NCI-H345 (cell line): ENCODE data around the gene RNF182.
"Not testable (repeated sequence)": the region's sequence is repeated elsewhere in the genome, so short reads cannot be mapped to it uniquely, and the experiment has no call there.

Source experiments
- DNase-seq: peaks from one replicate; lab custom pipeline; 2025; lab: John Stamatoyannopoulos, UW

The RNF182 gene

DNA sequence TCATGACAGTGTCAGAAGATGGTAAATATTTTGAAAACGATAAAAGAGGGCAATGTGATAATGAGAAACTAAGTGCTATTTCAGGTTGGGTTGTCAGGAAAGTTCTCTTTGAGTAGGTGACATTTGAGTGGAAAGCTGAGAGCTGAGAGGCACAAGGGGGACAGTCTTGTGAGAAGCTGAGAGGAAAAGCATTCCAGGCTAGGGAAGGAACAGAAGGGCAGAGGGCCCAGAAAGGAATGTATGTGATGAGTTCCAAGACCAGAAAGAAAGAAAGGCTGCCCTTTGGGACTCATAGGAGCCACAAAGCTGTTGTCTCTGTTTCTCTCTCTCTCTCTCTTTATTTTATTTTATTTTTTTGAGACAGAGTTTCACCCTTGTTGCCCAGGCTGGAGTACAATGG, 7.6 kb upstream of the RNF182 start:
- DNase-seq: no peak

DNA sequence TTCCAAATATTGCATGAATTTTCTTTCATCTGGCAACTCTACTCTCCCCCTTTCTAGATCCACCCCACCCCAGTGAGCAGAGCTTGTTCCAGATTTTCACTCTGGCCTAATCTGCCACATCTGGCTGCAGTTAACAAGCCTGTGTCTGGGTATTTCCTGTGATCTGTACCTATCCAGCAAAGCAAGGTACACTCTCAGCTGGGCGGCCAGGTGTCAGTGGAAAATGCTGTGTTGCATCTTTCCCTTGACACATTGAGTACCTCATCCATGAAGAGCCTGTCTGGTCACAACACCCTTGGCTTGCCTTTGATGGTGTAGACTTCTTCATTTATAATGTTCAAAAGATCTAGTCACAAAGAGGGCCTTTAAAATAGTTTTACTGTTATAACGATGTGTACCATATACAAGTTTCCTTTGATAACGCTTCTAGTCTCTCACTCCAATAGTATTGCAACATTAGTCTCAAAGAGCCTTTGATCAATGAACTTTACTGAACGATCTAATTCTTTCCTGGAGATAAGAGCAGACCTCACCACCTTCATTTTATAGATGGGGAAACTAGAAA, 6.0 kb upstream of the RNF182 start:
- DNase-seq: no peak

DNA sequence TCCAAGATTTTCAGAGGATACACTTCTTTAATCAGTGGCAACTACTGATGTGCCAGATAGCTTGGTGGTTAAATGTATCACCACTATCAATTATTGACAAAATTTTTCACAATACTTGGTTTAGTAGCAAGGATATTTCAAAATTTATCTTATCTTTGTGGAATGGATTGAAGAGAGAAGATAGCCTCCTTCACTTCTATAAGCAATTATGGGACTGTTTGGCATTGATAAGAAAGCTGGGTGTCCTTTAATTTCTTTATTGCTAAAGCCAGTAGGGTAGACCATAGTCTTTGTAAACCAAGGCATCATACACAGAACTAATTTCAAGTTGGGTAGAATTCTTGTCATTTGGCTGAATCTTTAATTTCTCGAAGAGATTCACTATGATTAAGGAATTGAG, 4.9 kb upstream of the RNF182 start:
- DNase-seq: no peak

DNA sequence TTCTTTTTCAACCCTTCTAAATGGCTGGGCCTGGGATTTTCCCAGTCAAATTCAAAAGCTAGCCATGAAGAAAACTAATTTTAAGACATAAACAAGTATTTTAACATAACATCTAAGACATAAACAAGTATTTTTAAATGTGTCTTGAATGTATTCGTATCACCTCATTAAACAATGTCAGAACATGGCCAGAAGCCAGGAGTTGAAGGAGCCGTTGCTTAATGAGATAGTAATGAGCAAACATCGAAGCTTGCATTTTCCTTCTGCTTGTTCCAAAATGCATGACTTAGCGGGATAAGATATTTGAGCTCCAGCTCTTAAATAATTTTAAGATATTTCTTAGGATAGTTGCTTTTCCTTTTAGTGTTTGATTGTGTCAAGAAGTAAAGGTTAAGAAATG, 4.2 kb upstream of the RNF182 start:
- no peak for DNase-seq

DNA sequence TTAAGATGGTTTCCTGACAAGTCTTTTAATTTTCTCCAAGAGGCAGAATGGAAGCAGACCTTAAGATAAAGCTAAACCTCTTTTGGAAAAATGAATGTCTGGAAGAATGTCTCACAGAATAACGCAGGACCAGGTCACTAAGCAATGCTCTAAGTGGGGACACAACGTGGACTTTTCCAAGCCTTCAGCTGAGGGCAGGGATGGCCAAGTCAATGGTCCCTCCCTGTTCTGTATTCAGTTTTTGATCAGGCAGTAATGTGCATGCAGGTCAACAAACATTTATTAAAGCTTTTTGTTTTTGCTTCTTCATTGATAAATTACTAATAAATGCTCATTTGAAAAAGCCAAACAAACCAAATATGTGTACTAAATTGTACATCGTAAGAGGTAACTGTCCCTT, 2.0 kb upstream of the RNF182 start:
- DNase-seq: no peak

DNA sequence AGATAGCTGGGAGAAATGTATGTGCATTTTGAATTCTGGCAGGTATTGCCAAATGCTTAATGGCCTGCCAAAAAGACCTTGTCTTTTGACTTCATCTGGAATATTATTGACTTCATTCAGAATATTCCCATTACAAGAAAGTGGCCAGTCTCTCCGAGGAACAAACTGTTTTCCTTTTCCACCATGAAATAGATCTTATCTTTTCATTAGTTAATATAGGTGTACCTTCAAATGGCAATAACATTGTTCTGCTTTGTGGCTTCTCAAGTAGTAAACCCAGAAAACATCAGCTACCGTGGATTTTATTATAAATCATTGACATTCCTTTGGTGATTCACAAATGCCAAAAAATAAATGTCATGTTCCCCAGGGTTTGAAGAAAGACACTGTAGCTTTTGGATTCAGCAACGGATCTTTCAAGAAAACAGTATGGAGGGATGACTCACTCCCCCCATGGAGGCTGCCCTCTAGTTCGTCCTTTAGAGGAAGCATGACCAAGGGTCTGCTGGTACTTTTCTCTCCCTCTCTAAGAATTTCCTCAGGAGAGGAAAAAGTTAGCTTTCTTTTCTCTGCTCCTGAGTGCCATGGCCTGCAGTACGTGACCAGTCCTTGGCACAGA, 1.1 kb upstream of the RNF182 start:
- no peak for DNase-seq

DNA sequence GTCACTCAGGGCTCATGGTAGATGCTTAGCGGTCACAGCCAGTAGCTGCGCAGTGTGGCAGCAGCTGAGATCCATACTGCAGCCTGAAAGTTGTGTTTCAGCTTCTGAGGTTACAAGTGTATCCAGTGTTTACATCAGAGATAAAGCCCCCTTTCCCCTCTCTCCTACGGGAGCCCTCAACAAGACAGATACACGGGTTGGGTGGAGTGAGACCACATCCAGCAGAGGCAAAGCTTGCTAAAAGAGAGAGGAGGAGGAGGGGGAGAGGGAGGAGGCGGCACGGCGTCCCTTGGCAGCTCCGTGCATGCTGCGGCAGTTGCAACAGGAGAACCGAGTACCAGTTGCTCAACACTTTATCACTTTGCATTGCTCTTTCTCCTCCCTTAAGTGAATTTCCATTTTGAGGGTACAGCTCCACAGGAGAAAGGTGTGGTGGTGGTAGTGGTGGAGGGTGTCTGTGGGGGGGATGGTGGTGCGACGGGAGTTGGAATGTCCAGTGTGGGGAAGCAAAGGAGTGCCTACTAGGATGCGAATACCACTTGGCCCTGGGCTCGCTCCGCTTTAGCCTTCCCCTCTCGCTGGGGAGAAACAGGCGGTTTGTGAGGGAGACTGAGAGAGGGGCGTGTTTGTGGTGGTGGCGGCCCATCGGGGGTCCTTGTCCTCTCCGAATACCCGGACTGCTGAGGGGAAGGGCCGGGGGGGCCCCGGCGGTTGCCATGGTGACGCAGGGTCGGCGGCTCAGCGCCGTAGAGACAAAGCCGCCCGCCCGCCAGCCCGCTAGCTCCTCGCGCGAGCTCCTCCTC, 405 bp upstream of the RNF182 start:
- DNase-seq: peak; percentile 51

DNA sequence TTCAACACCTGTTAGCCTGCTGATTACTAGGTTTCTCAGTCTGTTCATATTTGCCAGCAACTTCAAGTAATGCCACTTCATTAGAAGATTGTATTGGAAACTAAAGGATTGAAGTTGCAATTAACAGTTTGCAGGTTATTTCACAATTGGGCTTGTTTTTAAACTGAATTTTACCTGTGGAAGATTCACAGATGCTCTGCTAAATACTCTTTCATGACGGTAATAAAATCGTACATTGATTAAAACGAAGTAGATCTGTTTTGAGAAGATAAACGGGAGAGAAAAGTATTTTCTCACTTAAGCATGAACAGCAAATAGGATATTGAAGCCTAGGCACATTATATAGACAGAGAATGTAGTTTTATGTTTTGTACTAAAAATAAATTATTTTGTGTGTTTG, 1.6 kb downstream of the RNF182 start:
- no peak for DNase-seq

DNA sequence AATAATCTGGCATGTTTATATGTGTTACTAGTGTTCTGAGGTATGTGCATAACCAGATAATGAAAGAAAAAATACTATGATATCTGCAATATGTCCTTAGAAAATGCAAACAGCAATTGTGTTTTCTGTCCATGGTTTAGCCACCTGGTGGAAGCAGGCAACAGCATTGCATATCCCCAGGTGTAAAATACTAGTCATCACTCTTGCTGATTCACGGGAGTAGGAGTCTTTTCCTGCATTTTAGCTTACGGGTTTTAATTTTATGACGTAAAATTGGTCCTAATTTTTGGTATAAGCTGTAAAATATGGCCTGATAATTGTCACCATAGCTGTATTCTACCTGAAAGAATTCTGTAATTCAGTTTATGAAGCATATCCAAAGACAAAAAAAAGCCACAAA, 2.5 kb downstream of the RNF182 start:
- no peak for DNase-seq

DNA sequence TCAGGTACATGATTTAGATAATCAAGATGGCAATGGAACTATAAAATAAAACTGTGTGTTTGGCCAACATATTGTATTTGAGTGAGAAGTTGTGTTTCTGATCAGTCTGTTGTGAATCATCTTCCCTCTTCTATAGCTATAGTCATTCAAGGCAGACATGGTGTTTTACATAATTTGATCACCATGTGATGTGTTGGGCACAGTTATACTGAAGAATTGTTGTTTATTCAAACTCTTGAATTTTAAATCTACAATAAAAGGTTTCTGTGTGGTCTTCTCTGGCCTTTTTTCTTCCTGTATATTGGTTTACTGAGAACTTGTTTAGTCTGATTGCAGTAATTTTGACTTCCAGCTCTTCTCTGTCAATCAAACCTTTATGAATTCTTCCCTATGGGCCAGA, 4.4 kb downstream of the RNF182 start:
- no peak for DNase-seq

DNA sequence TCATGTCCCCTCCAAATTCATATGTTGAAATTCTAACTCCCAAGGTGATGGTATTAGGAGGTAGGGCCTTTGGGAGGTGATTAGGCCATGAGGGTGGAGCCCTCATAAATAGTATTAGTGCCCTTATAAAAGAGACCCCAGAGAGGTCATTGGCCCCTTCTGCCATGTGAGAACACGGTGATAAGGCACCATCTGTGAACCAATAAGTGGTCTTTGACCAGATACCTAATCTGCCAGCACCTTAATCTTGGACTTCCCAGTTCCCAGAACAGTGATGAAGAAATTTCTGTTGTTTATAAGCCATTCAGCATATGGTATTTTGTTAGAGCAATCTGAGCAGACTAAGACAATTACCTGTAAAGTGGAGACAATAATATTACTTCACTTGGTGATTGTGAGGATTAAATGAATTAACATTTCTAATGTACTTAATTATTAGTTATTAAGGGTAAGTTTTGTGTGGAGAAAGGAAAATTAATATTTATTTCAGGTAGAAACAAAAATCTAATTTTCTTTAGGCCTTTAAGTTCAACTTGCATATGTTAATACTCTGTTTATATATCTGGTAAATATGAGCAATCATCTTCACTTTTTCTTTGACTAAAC, 7.1 kb downstream of the RNF182 start:
- no peak for DNase-seq

DNA sequence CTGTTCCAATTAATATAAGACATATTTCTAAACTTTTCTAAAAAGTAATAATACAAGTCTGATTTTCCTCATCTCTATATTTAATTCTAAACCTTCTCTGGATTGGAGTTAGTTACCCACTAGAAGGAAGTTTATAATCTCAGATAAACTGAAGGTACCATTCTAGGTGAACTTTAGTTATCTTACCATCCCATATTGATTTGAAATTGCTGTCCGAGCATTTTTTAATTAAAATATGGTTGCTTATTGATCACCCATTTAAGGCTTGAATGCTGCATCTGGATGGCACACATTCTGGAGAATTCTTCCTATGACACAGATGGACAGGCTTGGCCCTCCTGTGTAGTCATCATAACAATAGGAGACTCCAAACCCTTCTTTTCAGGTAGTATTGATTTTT, 8.0 kb downstream of the RNF182 start:
- no peak for DNase-seq

DNA sequence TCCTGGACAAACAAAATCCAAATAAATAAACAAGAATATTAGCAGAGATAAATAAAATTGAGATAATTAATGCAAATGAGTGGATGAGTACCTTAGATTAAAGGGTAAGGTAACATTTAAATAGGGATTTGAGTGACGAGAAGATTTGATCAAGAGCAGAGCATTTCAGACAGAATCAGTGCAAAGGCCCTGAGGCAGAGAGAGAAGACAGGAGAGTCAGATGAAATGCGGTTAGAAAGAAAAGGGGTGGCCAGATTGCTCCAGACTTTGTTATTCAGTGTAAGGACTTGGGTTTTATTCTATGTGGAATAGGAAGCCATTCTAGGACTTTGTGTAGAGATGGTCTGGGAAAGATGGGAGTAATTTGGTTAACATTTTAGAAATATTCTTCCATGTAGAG, 10.0 kb downstream of the RNF182 start:
- no peak for DNase-seq

DNA sequence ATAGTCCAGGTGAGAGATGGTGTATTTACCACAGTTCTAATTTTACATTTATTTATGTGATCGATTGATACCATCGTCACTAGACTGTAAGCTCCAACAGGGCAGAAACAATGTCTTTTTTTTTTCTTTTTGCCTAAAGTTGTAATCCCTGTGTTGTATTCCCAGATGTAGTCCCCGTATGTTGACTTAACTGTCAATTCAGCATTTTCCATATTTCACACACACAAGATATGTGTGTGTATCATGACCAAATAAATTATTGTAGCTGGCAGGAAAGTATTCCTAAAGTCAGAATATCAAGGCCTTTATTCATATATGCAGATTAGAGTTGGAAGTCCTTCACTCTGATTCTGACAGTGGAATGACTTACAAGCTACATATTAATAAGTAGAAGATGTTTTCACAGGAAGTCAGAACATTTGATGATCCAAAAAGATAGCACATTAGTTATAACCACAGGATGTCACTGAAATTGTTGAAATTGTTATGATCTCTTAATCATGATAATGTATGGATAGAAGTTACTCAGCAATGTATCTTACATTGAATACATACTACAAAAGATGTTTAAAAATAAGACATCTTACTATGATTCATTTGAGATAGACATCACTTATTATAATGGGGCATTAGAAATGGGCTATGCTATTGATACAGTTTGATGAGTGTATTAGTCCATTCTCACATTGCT, 10.6 kb downstream of the RNF182 start:
- DNase-seq: no peak

DNA sequence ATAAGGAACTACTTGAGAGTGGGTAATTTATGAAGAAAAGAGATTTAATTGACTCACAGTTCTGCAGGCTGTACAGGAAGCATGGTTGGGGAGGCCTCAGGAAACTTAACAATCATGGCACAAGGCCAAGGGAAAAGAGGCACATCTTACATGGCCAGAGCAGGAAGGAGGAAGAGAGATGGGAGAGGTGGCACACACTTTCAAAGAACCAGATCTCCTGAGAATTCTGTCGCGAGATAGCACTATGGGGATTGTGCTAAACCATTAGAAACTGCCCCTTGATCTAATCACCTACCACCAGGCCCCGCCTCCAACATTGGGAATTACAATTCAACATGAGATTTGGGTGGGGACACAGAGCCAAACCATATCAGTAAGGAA, 11.1 kb downstream of the RNF182 start:
- DNase-seq: not testable (repeated sequence)

DNA sequence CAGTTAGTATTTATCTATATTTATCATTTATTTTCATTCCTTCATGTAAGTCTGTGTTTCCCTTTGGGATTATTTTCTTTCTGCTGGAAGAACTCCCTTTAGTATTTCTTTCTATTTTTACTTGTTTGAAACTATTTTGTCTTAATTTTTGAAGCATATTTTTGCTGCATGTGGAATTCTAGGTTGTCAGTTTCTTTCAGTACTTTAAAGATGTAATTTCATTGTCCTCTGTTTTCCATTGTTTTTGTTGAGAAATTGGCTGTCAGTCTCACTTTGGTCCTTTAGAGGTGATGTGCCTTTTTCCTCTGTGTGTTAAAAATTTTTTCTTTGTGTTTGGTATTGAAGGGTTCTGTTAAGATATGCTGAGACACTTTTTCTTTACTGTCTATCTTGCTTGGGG, 17.1 kb downstream of the RNF182 start:
- DNase-seq: no peak

DNA sequence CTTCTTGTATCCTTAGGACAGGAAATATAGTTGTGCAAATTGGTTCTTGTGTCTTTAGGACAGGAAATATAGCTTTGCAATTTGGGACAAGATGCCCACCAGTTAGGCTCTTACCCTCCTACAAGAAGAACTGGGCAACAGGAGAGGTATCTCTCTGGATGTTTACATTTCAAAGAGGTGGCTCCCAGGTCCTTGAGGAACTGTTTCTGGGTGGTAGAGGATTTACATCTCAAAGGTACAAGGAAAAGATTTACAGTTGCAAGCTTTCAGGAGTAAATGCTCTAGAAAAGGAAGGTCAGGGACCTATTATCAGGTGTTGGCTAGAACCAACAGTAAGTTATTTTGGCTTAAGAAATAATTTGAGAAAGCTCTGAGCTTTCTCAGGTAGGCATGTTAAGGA, 19.2 kb downstream of the RNF182 start:
- DNase-seq: no peak

DNA sequence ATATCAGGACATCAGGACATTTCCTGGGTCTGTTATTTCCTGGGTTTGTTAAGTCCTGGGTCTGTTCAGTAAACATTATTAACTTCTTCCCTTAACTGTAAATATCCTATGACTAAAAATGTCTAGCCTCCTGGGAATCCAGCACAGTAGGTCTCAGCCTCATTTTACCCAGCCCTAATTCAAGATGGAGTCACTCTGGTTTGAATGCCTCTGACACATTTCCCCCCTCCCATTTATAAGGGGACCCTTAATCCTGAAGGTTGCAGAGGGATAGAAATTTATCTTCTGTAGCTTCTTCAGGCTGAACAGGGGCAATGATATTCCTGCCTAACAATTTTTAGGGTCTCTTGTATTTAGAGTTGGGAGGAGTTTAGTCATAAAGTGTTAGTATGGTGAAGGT, 21.8 kb downstream of the RNF182 start:
- no peak for DNase-seq

DNA sequence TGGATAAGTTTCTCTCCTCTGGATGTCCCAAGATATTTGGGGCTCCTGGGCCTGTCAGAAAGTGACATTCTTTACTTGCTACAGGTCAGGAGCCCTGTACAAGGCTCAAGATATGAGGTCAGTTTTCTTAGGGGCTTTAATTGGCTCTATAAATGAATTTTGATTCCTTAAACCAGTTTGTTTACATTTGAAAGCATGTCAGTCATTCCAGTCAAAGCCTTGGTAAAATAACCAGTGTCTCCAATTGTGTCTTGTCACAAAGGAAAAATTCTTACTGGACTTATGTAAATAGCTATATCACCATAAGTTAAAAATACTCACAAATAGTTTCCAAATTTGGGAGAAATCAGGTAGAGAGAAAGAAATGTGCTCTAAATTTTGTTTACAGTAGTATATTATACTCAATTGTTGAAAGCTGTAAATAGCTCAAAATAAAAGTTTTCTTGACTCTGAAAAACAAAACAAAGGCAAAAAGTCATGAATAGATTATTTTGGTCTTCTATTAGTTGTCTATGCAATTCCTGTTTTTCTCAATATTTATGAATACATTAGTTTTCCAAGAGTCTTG, 22.9 kb downstream of the RNF182 start:
- no peak for DNase-seq

DNA sequence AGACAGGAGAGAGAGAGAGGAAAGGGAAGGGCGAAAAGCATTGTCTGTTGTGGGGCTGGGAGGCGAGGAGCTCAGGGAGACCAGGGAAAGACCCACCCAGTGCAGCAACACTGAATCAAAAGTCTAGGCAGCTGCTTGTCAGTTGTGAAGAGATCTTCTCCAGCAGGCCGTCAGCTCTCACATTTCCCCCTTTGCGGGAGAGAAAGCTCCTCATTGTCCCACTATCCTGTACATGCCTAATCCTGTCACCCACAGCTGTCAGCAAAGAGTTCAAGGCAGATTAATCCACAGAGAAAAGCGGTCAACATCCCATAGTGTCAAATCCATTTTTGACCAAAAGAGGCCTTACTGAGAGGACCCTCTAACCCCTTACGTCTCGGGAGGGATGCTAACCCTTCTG, 27.3 kb downstream of the RNF182 start:
- no peak for DNase-seq

DNA sequence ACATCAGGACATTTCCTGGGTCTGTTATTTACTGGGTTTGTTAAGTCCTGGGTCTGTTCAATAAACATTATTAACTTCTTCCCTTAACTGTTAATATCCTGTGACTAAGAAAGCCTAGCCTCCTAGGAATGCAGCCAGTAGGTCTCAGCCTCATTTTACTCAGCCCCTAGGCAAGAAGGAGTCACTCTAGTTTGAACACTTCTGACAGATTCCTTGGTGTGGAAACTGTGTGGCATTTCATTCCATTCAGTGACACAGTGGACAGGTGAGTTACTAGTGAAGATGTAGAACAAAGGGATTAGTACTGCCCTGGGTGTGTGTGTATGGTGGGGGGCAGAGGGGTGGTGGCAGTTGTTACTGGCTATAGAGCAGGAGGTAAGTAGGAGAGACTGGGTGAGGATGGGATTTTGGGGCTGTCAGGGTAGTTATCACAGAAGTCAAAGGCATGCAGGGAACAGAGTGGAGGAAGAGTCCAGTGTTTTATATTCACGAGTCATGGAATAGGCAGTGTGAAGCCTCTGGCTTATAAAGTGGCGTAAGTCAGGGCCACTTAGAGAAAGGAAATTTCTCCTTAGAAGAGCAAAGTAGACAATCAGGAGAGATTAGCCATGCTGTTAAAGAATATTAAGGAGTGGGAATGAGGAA, 28.4 kb downstream of the RNF182 start:
- DNase-seq: no peak

DNA sequence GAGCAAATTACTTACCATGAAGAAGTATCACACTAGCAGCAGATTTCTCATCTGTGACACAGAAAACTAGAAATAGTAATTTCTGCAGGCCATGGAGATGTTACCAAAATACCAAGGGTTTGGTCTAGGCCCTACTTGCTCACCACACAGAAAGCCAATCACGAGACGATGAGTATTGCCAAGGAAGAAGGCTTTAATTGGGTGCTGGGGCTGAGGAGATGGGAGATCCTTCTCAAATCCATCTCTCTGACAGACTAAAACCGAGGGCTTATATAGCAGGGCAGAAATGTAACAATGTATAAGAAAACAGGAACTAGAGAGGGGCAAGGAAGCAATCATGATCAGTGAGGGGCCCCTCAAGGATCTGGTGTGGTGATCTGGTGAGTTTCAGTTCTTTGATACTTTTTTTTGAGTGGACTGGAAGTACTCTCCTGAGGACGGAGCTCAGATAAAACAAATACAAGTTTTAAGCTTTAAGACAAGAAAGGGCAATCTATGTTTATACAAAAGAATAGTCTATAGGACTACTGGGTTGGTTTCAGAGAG, 40.9 kb downstream of the RNF182 start:
- DNase-seq: no peak
